Esophagus mucosa (tissue), 1 donor: ENCODE data around the gene SH3RF1. TPM values are rescaled to one million over a fixed set of nuclear protein-coding genes. Genes with fewer than 3 reads are reported as not detected.

ENCODE experiments used
- ATAC-seq: fragments of 200-7000 bp; cut with Tn5 transposase; one replicate; pipeline ENCODE4 v1.9.1; 2020
- total RNA-seq: library from RNA; stranded (reverse); gene quantifications from one replicate; pipeline ENCODE4 v1.2.4, GENCODE V29; 2023
- donor health status: DM: yes; HTN: yes; CAD: no.

Gene SH3RF1
- total RNA-seq, 1 donor from 2014 or later = 5.4 TPM

GRCh38 chr4:169275180-169275579 is 4.4 kb upstream of the SH3RF1 start:
- ATAC-seq = no peak

GRCh38 chr4:169274033-169274432 is 3.3 kb upstream of the SH3RF1 start:
- no peak for ATAC-seq

- no peak for ATAC-seq
Measured at GRCh38 chr4:169272265-169272886, 1.6 kb upstream of the SH3RF1 start.

GRCh38 chr4:169271692-169272007 is 894 bp upstream of the SH3RF1 start:
- ATAC-seq = peak; percentile 2

GRCh38 chr4:169269916-169270809 is 593 bp downstream of the SH3RF1 start:
- ATAC-seq = peak; percentile 69

GRCh38 chr4:169268951-169269760 is 1.6 kb downstream of the SH3RF1 start:
- ATAC-seq = no peak

GRCh38 chr4:169267070-169267469 is 3.7 kb downstream of the SH3RF1 start:
- no peak for ATAC-seq

GRCh38 chr4:169266661-169267060 is 4.1 kb downstream of the SH3RF1 start:
- no peak for ATAC-seq

GRCh38 chr4:169266081-169266480 is 4.7 kb downstream of the SH3RF1 start:
- ATAC-seq = no peak

- ATAC-seq = no peak
Measured at GRCh38 chr4:169263791-169264392, 6.9 kb downstream of the SH3RF1 start.

- ATAC-seq = no peak
Measured at GRCh38 chr4:169260217-169260866, 10.4 kb downstream of the SH3RF1 start.

GRCh38 chr4:169259271-169259670 is 11.5 kb downstream of the SH3RF1 start:
- no peak for ATAC-seq

GRCh38 chr4:169258141-169258540 is 12.6 kb downstream of the SH3RF1 start:
- ATAC-seq = no peak

GRCh38 chr4:169256856-169257761 is 13.6 kb downstream of the SH3RF1 start:
- ATAC-seq = no peak

GRCh38 chr4:169256101-169256612 is 14.6 kb downstream of the SH3RF1 start:
- ATAC-seq = peak; percentile 46

GRCh38 chr4:169254546-169254983 is 16.2 kb downstream of the SH3RF1 start:
- ATAC-seq = no peak

GRCh38 chr4:169253904-169254303 is 16.9 kb downstream of the SH3RF1 start:
- no peak for ATAC-seq

- no peak for ATAC-seq
Measured at GRCh38 chr4:169253113-169253671, 17.6 kb downstream of the SH3RF1 start.

- no peak for ATAC-seq
Measured at GRCh38 chr4:169252339-169253112, 18.2 kb downstream of the SH3RF1 start.
